Mucosa of descending colon (tissue), 3 donors: ENCODE data around the gene COL15A1. TPM values are rescaled to one million over a fixed set of nuclear protein-coding genes. Genes with fewer than 3 reads are reported as not detected.

Experiments
- ATAC-seq: fragments of 200-7000 bp; cut with Tn5 transposase; one replicate; pipeline ENCODE4 v1.9.1; 2020; ENCODE audit warnings: mild to moderate bottlenecking, moderate library complexity
- DNase-seq, 3 donors: peaks; one replicate each; pipeline ENCODE4 v3.0.0-alpha.2; 2020
- H3K36me3 ChIP-seq: fragments of 200-600 bp; one replicate; pipeline ENCODE4 v1.8.0; 2021; ENCODE audit warnings: low read depth, mild to moderate bottlenecking
- H3K4me1 ChIP-seq: fragments of 200-600 bp; one replicate; pipeline ENCODE4 v1.8.0; 2021; ENCODE audit warnings: low read depth, mild to moderate bottlenecking
- H3K4me3 ChIP-seq: fragments of 200-600 bp; one replicate; pipeline ENCODE4 v1.8.0; 2021; ENCODE audit warnings: mild to moderate bottlenecking
- H3K9me3 ChIP-seq: fragments of 200-600 bp; one replicate; pipeline ENCODE4 v1.8.0; 2021; ENCODE audit warnings: mild to moderate bottlenecking
- intact Hi-C, 2 donors: fragments of 100-400 bp; cut with DNase I in 1 of 2; cut with micrococcal nuclease in 1 of 2; formaldehyde crosslinking; loops; one replicate each; pipeline versions ENCODE4 v1.11.0 to v1.11.1; 2022; cut with DNase I, micrococcal nuclease
- total RNA-seq, 3 donors: library from RNA; stranded (reverse); fragmentation: NEBNext Ultra II Directional in 2 of 3; extraction: Animal tissue kit (Norgen Biotek cat#: 25700) in 2 of 3; gene quantifications; one replicate each; pipeline versions ENCODE4 v1.2.1 to v1.2.4, GENCODE V29; 2021 to 2023
- TF ChIP-seq, protein P1 (sequence below): fragments of 200-600 bp; IDR thresholded peaks from one replicate; pipeline ENCODE4 v1.8.0; 2022; ENCODE audit warnings: antibody characterized with exemption, mild to moderate bottlenecking
- donor health status: DM: no; HTN: no; CAD: no; lungs with moderate emphysema.
- donor health status: DM: no; HTN: no; CAD: no.
- donor health status: DM: no; HTN: yes; CAD: no.

Gene COL15A1
- total RNA-seq, 3 donors from 2014 or later = 4.2 to 43.4 (median 11.2) TPM

DNA sequence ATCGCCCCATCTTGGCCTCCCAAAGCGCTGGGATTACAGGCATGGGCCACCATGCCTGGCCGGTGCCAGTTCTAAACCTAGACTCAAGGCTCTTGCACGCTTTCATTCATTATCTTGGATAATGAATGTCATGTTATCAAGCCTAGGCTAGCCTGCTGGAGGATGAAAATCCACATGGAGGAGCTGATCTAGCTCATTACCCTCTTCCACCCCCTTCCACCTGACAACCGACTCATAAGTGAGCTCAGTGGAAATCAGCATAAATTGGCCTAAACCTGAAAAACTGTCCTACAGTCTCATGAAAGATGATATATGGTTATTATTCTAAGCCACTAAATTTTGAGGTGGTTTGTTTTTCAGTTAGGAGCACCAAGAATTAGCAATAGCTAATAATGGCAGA lies 157.6 kb downstream of the COL15A1 start:
- no peaks in the 10 kb centered on the region for H3K36me3 ChIP-seq
- TF ChIP-seq, protein P1, sequence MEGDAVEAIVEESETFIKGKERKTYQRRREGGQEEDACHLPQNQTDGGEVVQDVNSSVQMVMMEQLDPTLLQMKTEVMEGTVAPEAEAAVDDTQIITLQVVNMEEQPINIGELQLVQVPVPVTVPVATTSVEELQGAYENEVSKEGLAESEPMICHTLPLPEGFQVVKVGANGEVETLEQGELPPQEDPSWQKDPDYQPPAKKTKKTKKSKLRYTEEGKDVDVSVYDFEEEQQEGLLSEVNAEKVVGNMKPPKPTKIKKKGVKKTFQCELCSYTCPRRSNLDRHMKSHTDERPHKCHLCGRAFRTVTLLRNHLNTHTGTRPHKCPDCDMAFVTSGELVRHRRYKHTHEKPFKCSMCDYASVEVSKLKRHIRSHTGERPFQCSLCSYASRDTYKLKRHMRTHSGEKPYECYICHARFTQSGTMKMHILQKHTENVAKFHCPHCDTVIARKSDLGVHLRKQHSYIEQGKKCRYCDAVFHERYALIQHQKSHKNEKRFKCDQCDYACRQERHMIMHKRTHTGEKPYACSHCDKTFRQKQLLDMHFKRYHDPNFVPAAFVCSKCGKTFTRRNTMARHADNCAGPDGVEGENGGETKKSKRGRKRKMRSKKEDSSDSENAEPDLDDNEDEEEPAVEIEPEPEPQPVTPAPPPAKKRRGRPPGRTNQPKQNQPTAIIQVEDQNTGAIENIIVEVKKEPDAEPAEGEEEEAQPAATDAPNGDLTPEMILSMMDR = no peak
- DNase-seq = no peak
- no peak for ATAC-seq
- no peak overlapping the region for H3K4me3 ChIP-seq
- H3K4me1 ChIP-seq = peaks cover 5% of the 10 kb centered on the region
- intact Hi-C loops = no loop called here
- no peaks in the 10 kb centered on the region for H3K9me3 ChIP-seq

DNA sequence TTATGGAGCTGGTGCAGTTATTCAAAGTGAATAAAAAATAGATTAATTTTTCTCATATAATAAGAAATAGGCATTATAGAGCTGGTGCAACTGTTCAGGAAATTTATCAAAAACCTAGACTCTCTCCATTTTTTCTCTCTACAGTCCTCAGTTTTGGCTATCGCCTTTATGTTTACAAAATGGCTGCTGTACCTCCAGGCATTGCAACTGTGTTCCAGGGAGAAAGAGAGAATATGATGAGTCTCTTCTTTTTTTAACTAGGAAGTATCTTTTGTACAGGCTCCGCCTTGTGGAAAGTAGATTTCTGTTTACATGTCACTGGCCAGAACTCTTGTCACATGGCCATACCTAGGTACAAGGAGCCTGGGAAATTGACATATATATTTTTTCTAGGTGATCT lies 158.1 kb downstream of the COL15A1 start:
- TF ChIP-seq, protein P1 = no peak
- DNase-seq (no peak), ATAC-seq (no peak)
- intact Hi-C loops = no loop called here
- no peaks in the 10 kb centered on the region for H3K9me3 ChIP-seq
- no peak overlapping the region for H3K4me3 ChIP-seq
- H3K36me3 ChIP-seq = no peaks in the 10 kb centered on the region
- peaks cover 7% of the 10 kb centered on the region for H3K4me1 ChIP-seq

DNA sequence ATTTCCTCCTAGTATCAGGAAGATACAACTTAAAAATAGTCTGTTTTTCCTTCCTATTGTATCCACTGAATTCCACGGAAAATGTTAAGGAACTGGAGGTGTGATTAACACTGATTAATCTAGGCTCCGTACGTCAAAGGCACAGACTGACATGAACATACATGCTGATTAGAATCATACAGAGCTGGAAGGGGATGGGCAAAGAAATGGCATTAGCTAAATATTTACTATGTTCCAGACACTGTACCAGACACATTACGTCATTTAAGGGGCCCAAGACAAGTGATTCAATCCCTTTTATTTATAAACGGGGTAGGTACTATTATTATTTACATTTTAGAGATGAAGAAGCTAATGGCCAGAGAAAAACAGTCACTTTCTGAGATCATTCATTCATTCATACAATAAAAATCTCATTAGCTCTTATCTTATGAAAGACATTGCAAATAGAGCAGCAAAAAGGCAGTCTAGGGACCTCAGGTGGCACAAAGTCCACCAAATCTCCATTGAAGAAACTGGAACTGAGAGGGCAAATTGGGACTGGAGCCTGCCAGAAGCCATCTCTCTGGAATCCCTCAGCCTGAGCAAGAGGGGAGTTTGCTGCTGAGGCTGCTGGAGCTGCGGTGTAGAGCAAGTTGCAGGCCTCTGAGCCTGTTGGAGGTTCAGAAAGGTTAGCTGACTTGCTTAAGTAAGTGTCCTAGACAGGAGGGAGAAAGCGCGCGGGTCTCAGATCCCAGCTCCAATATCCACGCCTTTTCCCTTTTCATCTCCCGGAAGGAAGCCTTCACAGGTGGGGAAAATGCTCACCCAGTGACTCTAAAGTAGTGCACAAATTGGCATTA lies 159.6 kb downstream of the COL15A1 start:
- peaks cover 12% of the 10 kb centered on the region for H3K4me1 ChIP-seq
- H3K36me3 ChIP-seq = no peaks in the 10 kb centered on the region
- intact Hi-C loops = no loop called here
- DNase-seq = peak in 1 of 3 donors; percentile 9
- H3K9me3 ChIP-seq = no peaks in the 10 kb centered on the region
- no peak for ATAC-seq
- H3K4me3 ChIP-seq = no peak overlapping the region
- TF ChIP-seq, protein P1 = no peak

DNA sequence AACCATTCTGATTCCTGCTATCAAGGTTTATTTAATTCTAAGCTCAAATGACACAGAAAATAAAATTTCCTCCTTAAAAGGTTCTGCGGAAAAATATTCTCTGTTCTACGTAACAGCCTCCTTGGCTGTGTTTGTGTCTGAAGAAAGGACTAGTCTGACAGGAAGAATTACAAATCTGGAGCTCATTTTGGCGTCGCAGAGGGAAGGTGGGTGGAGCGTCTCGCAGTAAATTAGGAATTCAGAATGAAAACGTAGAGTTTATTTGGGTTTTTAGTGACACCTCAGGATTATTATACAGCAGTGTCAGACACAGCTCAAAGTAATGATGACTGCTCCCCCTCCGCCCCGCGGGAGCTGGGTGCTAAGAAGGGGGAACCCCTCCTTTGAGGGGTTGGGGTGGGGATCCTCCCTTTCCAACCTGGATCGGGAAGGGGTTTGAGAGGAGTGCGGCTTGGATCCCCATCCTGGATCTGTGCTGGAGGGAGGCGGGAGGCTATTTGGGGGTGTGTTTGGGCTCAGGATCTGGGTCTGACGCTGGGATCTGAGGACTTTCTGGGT lies 160.3 kb downstream of the COL15A1 start:
- TF ChIP-seq, protein P1 = no peak
- ATAC-seq (no peak), DNase-seq (peak in 1 of 3 donors; percentile 53)
- intact Hi-C loops = no loop called here
- no peaks in the 10 kb centered on the region for H3K9me3 ChIP-seq
- peaks cover 12% of the 10 kb centered on the region for H3K4me1 ChIP-seq
- no peak overlapping the region for H3K4me3 ChIP-seq
- H3K36me3 ChIP-seq = no peaks in the 10 kb centered on the region

DNA sequence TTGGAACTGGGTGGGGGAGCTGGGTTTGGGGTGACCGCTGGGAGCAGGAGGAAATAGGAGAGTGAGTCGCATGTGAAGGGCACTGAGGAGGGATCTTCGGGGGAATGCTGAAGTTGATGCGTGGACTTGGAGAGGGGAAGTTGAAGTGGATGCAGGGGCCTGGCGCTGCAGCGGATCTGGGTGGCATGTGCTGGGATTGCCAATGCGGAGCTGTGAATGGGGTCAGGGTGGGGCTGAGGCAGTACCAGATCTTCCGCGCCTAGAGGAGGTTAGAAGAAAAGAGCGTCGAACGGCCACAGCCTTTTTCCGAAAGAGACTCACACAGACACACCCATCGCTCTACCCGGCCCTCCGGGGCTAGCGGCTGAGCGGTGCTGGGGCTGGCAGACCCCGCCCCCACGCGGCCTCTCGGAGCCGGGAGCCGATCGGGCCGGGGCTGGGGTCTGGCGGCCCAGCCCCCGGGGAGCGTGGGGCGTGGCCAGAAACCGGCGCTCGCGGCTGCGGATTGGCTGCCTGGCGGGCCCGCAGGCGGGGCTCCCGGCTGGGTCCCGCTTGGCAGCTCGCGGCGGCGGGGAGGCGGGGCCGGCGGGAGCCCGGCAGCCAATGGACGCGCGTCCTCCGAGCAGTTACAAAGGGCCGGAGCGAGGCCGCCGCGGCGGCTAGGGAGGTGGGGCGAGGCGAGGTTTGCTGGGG lies 160.9 kb downstream of the COL15A1 start, which contains the start of gene TGFBR1:
Gene TGFBR1, plus strand, starts transcription at position 655 of the 693 bp plus-strand sequence. CDS start 93 bp downstream, outside the sequence.
- intact Hi-C loops = no loop called here
- Histone ChIP-seq H3K4me3 (peak within 1 kb of the TSS; percentile 41), H3K4me1 (peaks cover 12% of the 10 kb centered on the region), H3K36me3 (no peaks in the 10 kb centered on the region), H3K9me3 (no peaks in the 10 kb centered on the region)
- TF ChIP-seq, protein P1 = no peak
- DNase-seq (peak; percentile 93 to 96 (median 96)), ATAC-seq (peak; percentile 94)
